NCI-H146 (cell line): Measurements from ENCODE around the gene FAM174B.

ENCODE experiments used
- DNase-seq: peaks from one replicate; lab custom pipeline; 2025; lab: John Stamatoyannopoulos, UW

Gene FAM174B

GRCh38 chr15:92664178-92664900 is 8.8 kb upstream of the FAM174B start:
- no peak for DNase-seq

DNA sequence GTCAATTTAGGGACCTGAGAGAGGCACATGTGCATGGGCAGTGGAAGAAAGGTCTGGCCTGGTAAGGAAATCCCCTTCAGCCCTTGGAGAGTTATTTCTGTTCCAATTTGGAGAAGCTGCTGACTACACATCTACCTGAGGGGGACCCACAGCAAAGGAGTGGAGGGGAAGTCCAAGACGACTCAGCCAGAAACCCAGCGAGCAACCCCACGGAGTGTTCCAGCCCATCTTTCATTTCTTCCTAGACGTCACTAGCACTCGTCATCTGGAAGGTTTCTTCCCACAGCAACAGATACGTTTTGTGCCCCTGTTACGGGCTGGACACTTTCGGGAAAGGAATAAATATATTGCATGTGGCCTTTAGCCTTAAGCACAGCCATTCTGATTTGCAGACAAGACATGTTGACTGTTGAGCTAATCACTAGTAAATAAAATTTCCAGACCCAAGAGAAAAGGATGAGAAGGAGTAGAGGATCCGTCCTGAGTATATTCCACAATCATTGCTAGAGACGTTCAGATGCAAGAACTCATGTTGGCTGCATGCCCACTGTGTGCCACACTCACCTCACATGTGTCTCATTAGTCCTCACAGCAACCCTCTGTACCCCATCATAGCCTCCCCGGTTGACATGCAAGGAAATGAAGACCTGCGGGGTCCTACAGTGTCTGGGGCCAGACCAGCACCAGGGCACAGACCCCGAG is 7.8 kb upstream of the FAM174B start:
- no peak for DNase-seq

DNA sequence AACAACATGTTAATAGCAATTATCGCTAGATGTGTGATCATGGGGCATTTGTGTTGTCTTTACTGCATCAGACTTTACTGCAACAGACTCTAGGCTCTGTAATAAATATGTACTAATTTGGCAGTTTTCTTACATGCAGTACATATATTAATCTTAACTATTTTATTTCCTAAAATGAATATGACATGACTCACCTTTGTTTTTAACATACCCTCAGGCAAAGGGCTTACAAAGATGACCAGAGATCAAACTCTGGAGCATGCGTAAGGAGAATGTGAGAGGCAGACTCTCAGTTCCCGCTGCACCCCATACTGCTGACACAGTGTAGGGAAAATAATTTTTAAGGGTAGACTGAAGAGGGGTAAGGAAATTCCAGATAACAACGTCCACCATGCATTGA is 7.2 kb upstream of the FAM174B start:
- DNase-seq = no peak

GRCh38 chr15:92661956-92662355 is 6.4 kb upstream of the FAM174B start:
- no peak for DNase-seq

- no peak for DNase-seq
Observed at GRCh38 chr15:92661069-92661468, 5.5 kb upstream of the FAM174B start.

- no peak for DNase-seq
Observed at GRCh38 chr15:92657486-92657885, 1.9 kb upstream of the FAM174B start.

- DNase-seq = no peak
Observed at GRCh38 chr15:92656089-92656488, 514 bp upstream of the FAM174B start.

- DNase-seq = no peak
Observed at GRCh38 chr15:92654662-92655061, 913 bp downstream of the FAM174B start.

DNA sequence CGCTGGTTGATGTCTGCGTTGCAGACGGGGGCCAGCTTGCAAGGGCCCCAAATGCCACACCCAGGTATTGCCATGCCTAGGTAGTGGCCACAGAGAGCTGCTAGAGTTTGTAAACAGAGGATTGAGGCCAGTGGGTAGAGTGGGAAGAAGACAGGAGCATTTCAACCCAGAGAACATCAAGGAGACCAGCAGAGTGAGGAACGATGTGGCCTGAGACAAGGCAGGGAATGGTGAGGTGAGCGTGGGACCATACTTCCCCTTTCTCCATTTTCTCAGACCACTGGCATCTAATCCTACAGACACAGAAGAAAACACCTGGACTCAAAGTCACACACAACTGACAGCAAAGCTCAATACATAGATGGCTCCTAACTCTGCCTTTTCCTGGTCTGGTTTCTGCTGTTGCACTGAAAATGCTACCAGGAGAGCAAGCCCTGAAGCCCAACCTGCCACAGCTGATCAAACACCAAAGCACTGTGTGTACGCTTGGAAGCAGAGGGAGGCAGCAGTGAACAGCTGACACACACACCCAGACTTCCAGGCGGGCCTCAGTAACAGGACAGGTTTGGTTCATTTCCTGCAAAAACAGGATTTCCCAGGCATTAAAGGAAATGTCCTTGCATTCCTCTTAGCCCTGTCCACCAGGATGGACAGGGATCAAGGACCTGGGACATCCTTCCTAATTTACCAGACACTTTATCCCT is 1.6 kb downstream of the FAM174B start:
- DNase-seq = peak; percentile 74

GRCh38 chr15:92653366-92653765 is 2.2 kb downstream of the FAM174B start:
- DNase-seq = no peak

- no peak for DNase-seq
Observed at GRCh38 chr15:92652576-92652966, 3.0 kb downstream of the FAM174B start.

- no peak for DNase-seq
Observed at GRCh38 chr15:92651877-92652575, 3.5 kb downstream of the FAM174B start.

DNA sequence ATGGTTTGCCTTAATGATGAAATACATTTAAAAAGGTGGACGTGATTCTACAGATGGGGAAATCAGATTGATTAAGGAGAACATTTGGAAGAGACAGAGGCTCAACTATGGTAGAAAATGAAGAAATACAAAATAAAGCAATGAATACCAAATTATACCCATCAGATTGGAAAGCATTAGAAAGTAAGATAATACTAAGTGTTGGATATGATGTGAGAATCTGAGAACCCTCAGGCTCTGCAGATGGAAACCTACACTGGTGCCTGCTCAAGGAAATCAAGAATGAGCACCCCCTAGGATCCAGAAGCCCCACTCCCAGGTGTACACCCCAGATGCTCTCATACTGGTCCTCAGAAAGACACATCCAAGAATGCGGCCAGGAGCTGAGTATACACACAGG is 4.6 kb downstream of the FAM174B start:
- no peak for DNase-seq

- no peak for DNase-seq
Observed at GRCh38 chr15:92650256-92650655, 5.3 kb downstream of the FAM174B start.

- DNase-seq = peak; percentile 37
Observed at GRCh38 chr15:92648190-92648875, 7.2 kb downstream of the FAM174B start.

DNA sequence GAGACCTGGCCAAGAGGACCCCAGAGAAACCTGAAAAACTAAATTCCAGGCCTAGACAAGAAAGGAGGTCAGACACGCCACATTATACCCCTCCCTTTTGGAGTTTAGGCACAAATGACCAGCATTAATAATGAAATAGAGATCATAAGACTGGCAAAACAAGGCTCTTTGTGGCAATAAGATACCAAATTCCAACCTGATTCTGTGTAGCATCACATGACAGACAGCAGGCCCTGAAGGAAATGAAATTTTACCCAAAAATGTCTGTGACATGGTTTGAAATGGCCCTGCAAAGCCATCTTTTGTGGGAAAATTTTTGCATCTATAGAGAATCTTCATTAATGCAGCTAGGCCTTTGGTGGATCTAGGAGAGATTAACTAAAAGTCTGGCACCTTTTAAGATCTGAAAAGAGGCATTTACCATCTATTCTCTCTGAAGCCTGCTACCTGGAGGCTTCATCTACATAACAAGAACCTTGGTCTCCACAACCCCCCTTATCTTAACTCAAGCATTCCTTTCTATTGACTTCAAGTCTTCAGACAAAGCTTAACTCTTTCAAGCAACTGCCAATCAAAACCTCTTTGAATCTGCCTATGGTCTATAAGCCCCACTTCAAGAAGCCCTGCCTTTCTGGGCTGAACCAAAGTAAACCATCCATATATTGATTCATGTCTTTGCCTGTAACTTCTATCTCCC is 8.0 kb downstream of the FAM174B start:
- DNase-seq = no peak

DNA sequence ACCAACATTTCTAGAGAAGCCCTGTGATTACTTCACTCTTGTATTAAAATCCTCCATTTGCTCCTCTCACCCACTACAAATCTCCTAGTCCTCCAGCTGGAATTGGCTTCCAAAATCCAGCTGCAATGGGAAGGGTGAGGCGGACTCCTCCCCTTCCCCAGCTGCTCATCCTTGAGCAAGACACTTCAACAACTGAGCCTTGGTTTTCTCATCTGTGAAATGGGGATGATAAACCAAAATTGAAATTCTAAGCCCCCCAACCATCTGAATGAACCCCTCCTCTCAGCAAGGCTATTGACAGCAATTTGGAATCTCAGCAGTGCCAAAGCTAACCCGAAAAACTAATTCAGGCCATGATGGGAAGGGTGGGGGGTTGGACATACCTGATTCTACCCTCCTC is 9.4 kb downstream of the FAM174B start:
- no peak for DNase-seq

- no peak for DNase-seq
Observed at GRCh38 chr15:92645731-92646130, 9.8 kb downstream of the FAM174B start.

- no peak for DNase-seq
Observed at GRCh38 chr15:92645051-92645631, 10.4 kb downstream of the FAM174B start.

GRCh38 chr15:92643849-92644815 is 11.4 kb downstream of the FAM174B start:
- DNase-seq = peak; percentile 14
